BLaER1 treated with 17β-estradiol and CSF1 and Interleukin-3, amounts not matched to agents 10 nM and 100 nM (cell line): ENCODE measurements around the gene LILRA5.
A peak's percentile ranks its signal among the peaks of the same experiment; 100 is the strongest.

Source experiments
- H3K27ac ChIP-seq, 11 experiments: shearing (Covaris generic); formaldehyde crosslinking; 2 replicates each; pipeline ENCODE4 v1.8.1; 2022
- H3K27me3 ChIP-seq, 11 experiments: shearing (Covaris generic); formaldehyde crosslinking; 2 replicates each; pipeline ENCODE4 v1.8.1; 2022
- H3K36me3 ChIP-seq, 11 experiments: shearing (Covaris generic); formaldehyde crosslinking; 2 replicates each; pipeline ENCODE4 v1.8.1; 2022
- H3K4me1 ChIP-seq, 10 experiments: shearing (Covaris generic); formaldehyde crosslinking; 2 replicates each; pipeline ENCODE4 v1.8.1; 2022
- H3K4me2 ChIP-seq, 11 experiments: shearing (Covaris generic); formaldehyde crosslinking; 2 replicates each; pipeline ENCODE4 v1.8.1; 2022
- H3K4me3 ChIP-seq, 10 experiments: shearing (Covaris generic); formaldehyde crosslinking; 2 replicates each; pipeline ENCODE4 v1.8.1; 2022
- H3K9ac ChIP-seq, 11 experiments: shearing (Covaris generic); formaldehyde crosslinking; 2 replicates each; pipeline ENCODE4 v1.8.1; 2022
- H3K9me3 ChIP-seq, 11 experiments: shearing (Covaris generic); formaldehyde crosslinking; replicated peaks in 1 of 11; 2 replicates each; pipeline ENCODE4 v1.8.1; 2022
- H4K20me1 ChIP-seq, 11 experiments: shearing (Covaris generic); formaldehyde crosslinking; 2 replicates each; pipeline ENCODE4 v1.8.1; 2022
- Cebpa-rat ChIP-seq, 11 experiments: shearing (Covaris generic); IDR thresholded peaks; 2 replicates each; pipeline ENCODE4 v1.8.1; 2022

LILRA5 gene

GRCh38 chr19:54352546-54352945 is 39.6 kb upstream of the LILRA5 start:
- Histone ChIP-seq H3K4me1 (peaks cover 67 to 93% (median 82%) of the 10 kb centered on the region in 10 experiments), H3K36me3 (peaks cover 30 to 43% (median 37%) of the 10 kb centered on the region in 11 experiments)
- TF ChIP-seq Cebpa-rat (IDR thresholded peaks at IDR 0.05): no peak

DNA sequence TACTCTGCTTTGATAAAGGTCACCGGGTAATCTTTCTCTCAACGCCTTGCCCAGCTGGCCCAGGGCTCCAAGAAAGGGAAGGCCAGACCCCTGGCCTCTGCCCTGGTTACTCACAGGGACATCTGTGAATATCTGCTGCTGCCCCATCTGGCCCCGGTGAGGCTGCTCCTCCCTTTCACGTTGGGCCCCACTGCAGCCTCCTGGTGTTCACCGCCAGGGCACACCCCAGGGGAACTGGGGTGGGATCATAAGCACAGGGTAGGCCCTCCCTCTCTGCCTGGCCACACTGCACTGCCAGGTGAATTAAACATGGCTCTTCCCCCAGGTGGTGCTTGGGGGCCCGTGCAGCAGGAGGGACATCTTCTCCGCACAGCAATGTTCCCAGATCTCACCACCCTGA is 39.1 kb upstream of the LILRA5 start:
- Histone ChIP-seq H3K27ac (peak overlapping the region in 8 of 11 experiments; percentile 15 to 59 (median 44); a peak in 16 of 22 replicates), H3K36me3 (peaks cover 30 to 38% (median 32%) of the 10 kb centered on the region in 11 experiments), H4K20me1 (peaks cover 0 to 60% (median 47%) of the 10 kb centered on the region in 11 experiments; a peak in 16 of 22 replicates), H3K4me2 (peak overlapping the region; percentile 24 to 86 (median 61)), H3K9ac (peak overlapping the region in 9 of 11 experiments; percentile 6 to 63 (median 27); a peak in 15 of 22 replicates), H3K4me1 (peaks cover 67 to 93% (median 82%) of the 10 kb centered on the region in 10 experiments), H3K9me3 (peaks cover 0 to 9% (median 0%) of the 10 kb centered on the region in 11 experiments; a peak in 1 of 22 replicates), H3K4me3 (no peak overlapping the region), H3K27me3 (peaks cover 0 to 9% (median 0%) of the 10 kb centered on the region in 11 experiments; a peak in 4 of 22 replicates)
- no peak for TF ChIP-seq Cebpa-rat (IDR thresholded peaks at IDR 0.05)

More at GRCh38 chr19:54352546-54352945, 39.6 kb upstream of the LILRA5 start:
- no peak overlapping the region for H3K4me3 ChIP-seq
- peak overlapping the region; percentile 24 to 86 (median 61) for H3K4me2 ChIP-seq
- H3K27me3 ChIP-seq: peaks cover 0 to 9% (median 0%) of the 10 kb centered on the region in 11 experiments; a peak in 4 of 22 replicates
- H3K9ac ChIP-seq: peak overlapping the region in 9 of 11 experiments; percentile 6 to 63 (median 27); a peak in 11 of 22 replicates
- peaks cover 0 to 9% (median 0%) of the 10 kb centered on the region in 11 experiments; a peak in 1 of 22 replicates for H3K9me3 ChIP-seq
- H4K20me1 ChIP-seq: peaks cover 0 to 65% (median 53%) of the 10 kb centered on the region in 11 experiments; a peak in 16 of 22 replicates
- H3K27ac ChIP-seq: peak overlapping the region in 8 of 11 experiments; percentile 15 to 59 (median 44); a peak in 16 of 22 replicates

DNA sequence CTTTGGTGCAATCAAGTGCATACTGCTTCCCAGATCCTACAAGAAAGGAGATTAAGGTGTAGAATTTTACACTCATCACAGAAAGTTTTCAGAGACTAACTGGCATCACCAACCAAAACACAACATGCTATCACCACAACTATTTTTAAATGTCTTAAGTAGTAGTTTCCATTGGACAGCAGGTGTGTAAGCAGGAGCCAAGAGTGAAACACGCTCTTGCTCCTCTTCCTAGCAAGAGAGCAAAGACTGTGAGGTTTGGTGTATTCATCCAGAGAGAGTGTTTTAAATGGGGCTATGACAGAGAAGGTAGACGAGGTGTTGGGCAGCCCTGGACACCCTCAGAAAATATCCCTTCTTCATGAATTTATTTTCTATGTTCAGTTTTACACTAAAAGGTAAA is 38.5 kb upstream of the LILRA5 start:
- Histone ChIP-seq H3K27ac (peak overlapping the region in 3 of 11 experiments; percentile 38 to 59 (median 58); a peak in 4 of 22 replicates), H3K36me3 (peaks cover 24 to 32% (median 26%) of the 10 kb centered on the region in 11 experiments), H3K4me2 (peak overlapping the region in 10 of 11 experiments; percentile 24 to 86 (median 64); a peak in 16 of 22 replicates), H3K9ac (peak overlapping the region in 3 of 11 experiments; percentile 14 to 63 (median 27); a peak in 3 of 22 replicates), H4K20me1 (peaks cover 0 to 55% (median 42%) of the 10 kb centered on the region in 11 experiments; a peak in 16 of 22 replicates), H3K4me3 (no peak overlapping the region), H3K27me3 (peaks cover 0 to 9% (median 0%) of the 10 kb centered on the region in 11 experiments; a peak in 4 of 22 replicates), H3K4me1 (peaks cover 67 to 93% (median 82%) of the 10 kb centered on the region in 10 experiments), H3K9me3 (peaks cover 0 to 9% (median 0%) of the 10 kb centered on the region in 11 experiments; a peak in 1 of 22 replicates)
- TF ChIP-seq Cebpa-rat (IDR thresholded peaks at IDR 0.05): no peak

DNA sequence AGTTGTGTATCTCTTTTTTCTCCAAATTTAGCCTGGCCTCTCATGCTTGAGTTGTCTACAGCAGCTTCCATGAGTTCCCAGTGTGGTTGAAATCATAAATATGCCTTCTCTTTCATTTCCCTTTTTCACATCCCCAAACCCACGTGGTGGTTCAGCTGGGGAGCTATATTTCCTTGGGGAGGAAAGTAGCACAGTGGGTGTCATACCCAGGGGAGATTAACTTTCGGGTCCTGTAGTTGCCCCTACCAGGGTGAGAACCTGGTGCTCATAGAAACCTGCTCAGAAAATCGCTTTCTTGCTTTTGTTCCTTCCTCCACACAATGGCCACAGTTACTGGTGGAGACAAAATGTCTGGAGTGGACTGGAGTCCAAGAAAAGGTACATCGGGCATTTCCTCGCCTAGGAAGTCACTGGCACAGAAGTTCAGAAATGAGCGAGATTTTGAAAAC is 33.0 kb upstream of the LILRA5 start:
- Histone ChIP-seq H3K27me3 (peaks cover 0 to 9% (median 0%) of the 10 kb centered on the region in 11 experiments; a peak in 2 of 22 replicates), H3K27ac (peak overlapping the region; percentile 52 to 90 (median 80); a peak in 21 of 22 replicates), H3K9ac (peak overlapping the region; percentile 60 to 76 (median 67); a peak in 20 of 22 replicates), H3K4me1 (peaks cover 73 to 95% (median 86%) of the 10 kb centered on the region in 10 experiments), H3K9me3 (peaks cover 0 to 9% (median 0%) of the 10 kb centered on the region in 11 experiments; a peak in 1 of 22 replicates), H4K20me1 (peaks cover 0 to 2% (median 0%) of the 10 kb centered on the region in 11 experiments; a peak in 1 of 22 replicates), H3K4me2 (peak overlapping the region; percentile 73 to 96 (median 91)), H3K36me3 (peaks cover 0 to 5% (median 0%) of the 10 kb centered on the region in 11 experiments; a peak in 1 of 22 replicates), H3K4me3 (peak overlapping the region in 9 of 10 experiments; percentile 10 to 40 (median 36); a peak in 11 of 20 replicates)
- TF ChIP-seq Cebpa-rat (IDR thresholded peaks at IDR 0.05): no peak

- TF ChIP-seq Cebpa-rat (IDR thresholded peaks at IDR 0.05): peak in 7 of 11 experiments; percentile 49 to 94 (median 72); a peak in 11 of 22 replicates
- Histone ChIP-seq H3K27me3 (0 out of 22 replicates have a peak, but pooled peaks cover 0 to 3% (median 0%) of the 10 kb centered on the region in 11 experiments), H3K9ac (peak overlapping the region in 9 of 11 experiments; percentile 12 to 76 (median 61); a peak in 15 of 22 replicates), H3K4me2 (peak overlapping the region; percentile 58 to 96 (median 86)), H3K4me1 (peaks cover 94 to 100% (median 98%) of the 10 kb centered on the region in 10 experiments), H3K36me3 (peaks cover 0 to 5% (median 0%) of the 10 kb centered on the region in 11 experiments; a peak in 1 of 22 replicates), H3K27ac (peak overlapping the region in 10 of 11 experiments; percentile 38 to 90 (median 82); a peak in 20 of 22 replicates), H4K20me1 (no peaks in the 10 kb centered on the region), H3K9me3 (peaks cover 0 to 2% (median 0%) of the 10 kb centered on the region in 11 experiments; a peak in 1 of 22 replicates), H3K4me3 (peak overlapping the region in 1 of 10 experiments; percentile 8; a peak in 2 of 20 replicates)
These were observed 30.9 kb upstream of the LILRA5 start for GRCh38 chr19:54343868-54344267.

- H4K20me1 ChIP-seq: no peaks in the 10 kb centered on the region
- no peak overlapping the region for H3K9ac ChIP-seq
- H3K27ac ChIP-seq: peak overlapping the region in 5 of 11 experiments; percentile 13 to 86 (median 68); a peak in 5 of 22 replicates
- no peak for TF ChIP-seq Cebpa-rat (IDR thresholded peaks at IDR 0.05)
- H3K4me3 ChIP-seq: no peak overlapping the region
- peaks cover 0 to 5% (median 0%) of the 10 kb centered on the region in 11 experiments; a peak in 1 of 22 replicates for H3K36me3 ChIP-seq
- no peaks in the 10 kb centered on the region for H3K9me3 ChIP-seq
- no peaks in the 10 kb centered on the region for H3K27me3 ChIP-seq
- H3K4me2 ChIP-seq: peak overlapping the region; percentile 41 to 93 (median 89)
- H3K4me1 ChIP-seq: peaks cover 92 to 99% (median 97%) of the 10 kb centered on the region in 10 experiments
These were observed 28.3 kb upstream of the LILRA5 start for GRCh38 chr19:54341295-54341694.

DNA sequence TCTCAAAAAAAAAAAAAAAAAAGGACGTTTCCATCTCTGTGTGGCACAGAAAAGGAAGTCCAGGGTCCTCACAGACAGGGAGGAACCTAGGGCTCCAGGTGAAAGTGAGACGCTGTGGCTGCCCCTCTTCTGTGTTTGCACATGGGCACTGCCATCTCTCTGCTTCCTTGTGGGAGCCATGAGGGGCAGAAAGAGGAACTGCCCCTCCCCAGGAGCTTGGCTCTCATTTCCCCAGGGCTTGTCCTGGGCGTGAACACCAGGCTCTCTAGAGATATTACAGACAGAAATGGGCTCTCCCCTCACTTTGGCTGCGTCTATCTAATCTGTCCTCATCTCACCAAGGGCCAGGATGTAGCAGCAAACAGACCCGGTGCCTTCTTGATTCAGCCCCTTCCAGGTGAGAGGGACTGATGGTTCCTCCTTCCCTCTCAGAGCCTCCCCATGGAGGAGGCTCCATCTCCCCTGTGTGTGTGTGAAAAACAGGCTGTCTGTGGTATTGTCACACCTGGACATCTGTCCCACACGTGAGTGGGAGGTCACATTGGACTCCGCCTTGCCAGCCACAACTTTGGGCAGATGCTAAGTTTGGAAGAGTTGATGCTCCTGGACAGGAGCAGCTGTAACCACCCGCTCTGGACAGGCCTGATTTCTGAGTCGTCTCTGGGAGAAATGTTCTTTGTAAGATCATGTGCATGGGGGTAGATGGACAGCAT is 26.8 kb upstream of the LILRA5 start:
- H3K4me1 ChIP-seq: peaks cover 86 to 99% (median 96%) of the 10 kb centered on the region in 10 experiments
- H3K36me3 ChIP-seq: peaks cover 0 to 5% (median 0%) of the 10 kb centered on the region in 11 experiments; a peak in 1 of 22 replicates
- peak overlapping the region in 10 of 11 experiments; percentile 22 to 72 (median 60); a peak in 16 of 22 replicates for H3K9ac ChIP-seq
- H3K4me3 ChIP-seq: peak overlapping the region in 1 of 10 experiments; percentile 33; a peak in 1 of 20 replicates
- peak overlapping the region; percentile 61 to 95 (median 89) for H3K4me2 ChIP-seq
- no peaks in the 10 kb centered on the region for H3K9me3 ChIP-seq
- H4K20me1 ChIP-seq: no peaks in the 10 kb centered on the region
- no peak for TF ChIP-seq Cebpa-rat (IDR thresholded peaks at IDR 0.05)
- H3K27ac ChIP-seq: peak overlapping the region in 10 of 11 experiments; percentile 6 to 84 (median 70); a peak in 19 of 22 replicates
- no peaks in the 10 kb centered on the region for H3K27me3 ChIP-seq

- H3K9ac ChIP-seq: peak overlapping the region in 4 of 11 experiments; percentile 7 to 71 (median 18); a peak in 3 of 22 replicates
- TF ChIP-seq Cebpa-rat (IDR thresholded peaks at IDR 0.05): no peak
- H3K4me1 ChIP-seq: peaks cover 81 to 95% (median 91%) of the 10 kb centered on the region in 10 experiments
- no peaks in the 10 kb centered on the region for H4K20me1 ChIP-seq
- H3K4me3 ChIP-seq: no peak overlapping the region
- H3K27ac ChIP-seq: peak overlapping the region in 7 of 11 experiments; percentile 65 to 84 (median 75); a peak in 14 of 22 replicates
- no peaks in the 10 kb centered on the region for H3K27me3 ChIP-seq
- peak overlapping the region; percentile 61 to 95 (median 89) for H3K4me2 ChIP-seq
- no peaks in the 10 kb centered on the region for H3K9me3 ChIP-seq
- peaks cover 0 to 5% (median 0%) of the 10 kb centered on the region in 11 experiments; a peak in 1 of 22 replicates for H3K36me3 ChIP-seq
These were observed 25.6 kb upstream of the LILRA5 start for GRCh38 chr19:54338521-54338920.
